GM18519 (cell line): ENCODE results near the gene GRIK1.
A peak's percentile ranks its signal among the peaks of the same experiment; 100 is the strongest.

ENCODE experiments used
- ATAC-seq: cut with Tn5 transposase; IDR thresholded peaks from one replicate; pipeline ENCODE4 v1.9.1; 2021; ENCODE audit warnings: mild to moderate bottlenecking, moderate library complexity; ENCODE audit not compliant: unreplicated experiment, low FRiP score

The GRIK1 gene

DNA sequence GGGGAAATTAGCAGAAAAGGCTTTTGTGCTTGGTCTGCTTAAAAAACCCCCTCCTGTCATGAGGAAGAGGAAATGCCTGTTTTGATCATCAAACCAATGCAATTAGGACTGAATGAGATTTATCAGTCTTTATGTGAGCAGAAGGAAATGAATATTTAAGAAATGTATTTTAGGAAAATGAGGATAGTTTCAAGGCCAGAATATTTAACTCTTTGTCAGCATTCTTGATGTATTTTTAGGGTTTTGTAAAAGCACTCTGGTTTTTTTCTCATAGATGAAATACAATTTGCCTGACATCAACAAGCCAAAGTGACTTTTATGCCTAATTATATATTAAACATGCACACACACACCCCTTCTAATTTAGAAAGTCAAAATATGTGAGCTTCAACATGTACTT lies 213.8 kb downstream of the GRIK1 start:
- no peak for ATAC-seq

GRCh38 chr21:29725025-29725736 lies 214.6 kb downstream of the GRIK1 start:
- no peak for ATAC-seq

DNA sequence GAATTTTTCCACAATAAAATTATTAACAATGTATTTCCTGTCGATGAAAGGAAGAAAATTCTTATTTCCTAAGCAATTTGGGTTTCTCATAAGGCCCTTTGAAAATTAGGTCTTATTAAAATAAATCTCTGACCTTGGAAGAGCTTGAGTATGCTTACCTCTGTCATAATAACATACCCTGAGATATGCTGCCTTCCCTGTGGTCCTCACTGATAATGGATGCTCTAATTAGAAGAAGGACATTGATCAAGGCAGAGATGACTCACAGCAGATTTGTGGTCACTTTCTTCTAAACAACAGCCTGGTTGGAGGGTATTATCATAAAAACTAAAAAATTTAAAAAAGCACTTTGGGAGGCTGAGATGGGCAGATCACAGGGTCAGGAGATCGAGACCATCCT lies 217.8 kb downstream of the GRIK1 start:
- ATAC-seq, result no peak

GRCh38 chr21:29721221-29721620 lies 218.6 kb downstream of the GRIK1 start:
- ATAC-seq, result no peak

- ATAC-seq, result no peak
Observed at GRCh38 chr21:29719521-29719920, 220.3 kb downstream of the GRIK1 start.

GRCh38 chr21:29718081-29718815 lies 221.5 kb downstream of the GRIK1 start:
- ATAC-seq, result no peak

DNA sequence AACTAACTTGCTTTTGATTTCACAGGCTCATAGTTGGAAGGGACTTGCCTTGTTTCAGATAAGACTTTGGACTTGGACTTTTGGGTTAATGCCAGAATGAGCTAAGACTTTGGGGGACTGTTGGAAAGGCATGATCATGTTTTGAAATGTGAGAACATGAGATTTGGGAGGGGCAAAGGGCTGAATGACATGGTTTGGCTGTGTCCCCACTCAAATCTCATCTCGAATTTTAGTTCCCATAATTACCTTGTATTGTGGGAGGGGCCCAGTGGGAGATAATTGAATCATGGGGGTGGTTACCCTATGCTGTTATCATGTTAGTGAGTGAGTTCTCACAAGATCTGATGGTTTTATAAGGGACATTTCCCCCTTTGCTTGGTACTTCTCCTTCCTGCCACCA lies 222.1 kb downstream of the GRIK1 start:
- no peak for ATAC-seq

GRCh38 chr21:29716753-29717152 lies 223.0 kb downstream of the GRIK1 start:
- no peak for ATAC-seq

GRCh38 chr21:29715089-29715488 lies 224.7 kb downstream of the GRIK1 start:
- no peak for ATAC-seq

- no peak for ATAC-seq
Observed at GRCh38 chr21:29712818-29713217, 227.0 kb downstream of the GRIK1 start.

- ATAC-seq, result no peak
Observed at GRCh38 chr21:29711236-29711635, 228.6 kb downstream of the GRIK1 start.

DNA sequence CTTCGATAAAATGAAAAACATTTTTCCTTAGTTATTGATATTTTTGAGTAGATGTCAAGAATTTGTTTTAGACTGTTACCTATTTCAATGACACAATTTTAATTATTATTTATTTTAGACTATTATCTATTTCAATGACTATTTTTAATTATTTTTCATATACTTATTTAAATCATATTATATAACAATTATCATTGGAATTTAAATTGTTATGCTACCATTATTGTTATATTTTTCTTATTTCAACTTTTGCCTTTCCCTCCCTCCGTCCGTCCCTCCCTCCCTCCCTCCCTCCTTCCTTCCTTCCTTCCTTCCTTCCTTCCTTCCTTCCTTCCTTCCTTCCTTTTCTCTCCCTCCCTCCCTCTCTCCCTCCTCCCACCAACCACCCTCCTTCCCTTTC lies 229.3 kb downstream of the GRIK1 start:
- ATAC-seq, result no peak

DNA sequence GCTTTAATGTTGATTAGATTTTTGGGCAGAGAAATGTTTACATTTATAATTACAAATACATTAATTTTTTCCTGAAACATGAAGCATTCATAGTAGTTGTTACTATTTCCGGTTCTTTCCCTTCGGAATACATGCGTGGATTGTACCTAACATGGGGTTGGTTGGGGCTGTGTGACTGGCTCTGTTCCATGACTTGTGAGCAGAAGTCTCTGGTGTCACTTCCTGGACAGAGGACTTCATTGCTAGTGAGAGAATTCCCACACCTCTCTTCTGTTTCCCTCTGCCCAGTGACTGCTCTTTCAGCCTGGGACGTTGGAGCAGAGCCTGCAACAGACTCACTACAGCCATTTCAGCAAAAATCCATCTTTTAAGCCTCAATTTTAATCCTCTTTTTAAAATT lies 231.4 kb downstream of the GRIK1 start:
- no peak for ATAC-seq

GRCh38 chr21:29704719-29705118 lies 235.1 kb downstream of the GRIK1 start:
- no peak for ATAC-seq

- ATAC-seq, result no peak
Observed at GRCh38 chr21:29701676-29702075, 238.1 kb downstream of the GRIK1 start.

GRCh38 chr21:29697555-29698193 lies 242.1 kb downstream of the GRIK1 start:
- ATAC-seq, result peak; percentile 96

GRCh38 chr21:29696937-29697336 lies 242.9 kb downstream of the GRIK1 start:
- no peak for ATAC-seq

DNA sequence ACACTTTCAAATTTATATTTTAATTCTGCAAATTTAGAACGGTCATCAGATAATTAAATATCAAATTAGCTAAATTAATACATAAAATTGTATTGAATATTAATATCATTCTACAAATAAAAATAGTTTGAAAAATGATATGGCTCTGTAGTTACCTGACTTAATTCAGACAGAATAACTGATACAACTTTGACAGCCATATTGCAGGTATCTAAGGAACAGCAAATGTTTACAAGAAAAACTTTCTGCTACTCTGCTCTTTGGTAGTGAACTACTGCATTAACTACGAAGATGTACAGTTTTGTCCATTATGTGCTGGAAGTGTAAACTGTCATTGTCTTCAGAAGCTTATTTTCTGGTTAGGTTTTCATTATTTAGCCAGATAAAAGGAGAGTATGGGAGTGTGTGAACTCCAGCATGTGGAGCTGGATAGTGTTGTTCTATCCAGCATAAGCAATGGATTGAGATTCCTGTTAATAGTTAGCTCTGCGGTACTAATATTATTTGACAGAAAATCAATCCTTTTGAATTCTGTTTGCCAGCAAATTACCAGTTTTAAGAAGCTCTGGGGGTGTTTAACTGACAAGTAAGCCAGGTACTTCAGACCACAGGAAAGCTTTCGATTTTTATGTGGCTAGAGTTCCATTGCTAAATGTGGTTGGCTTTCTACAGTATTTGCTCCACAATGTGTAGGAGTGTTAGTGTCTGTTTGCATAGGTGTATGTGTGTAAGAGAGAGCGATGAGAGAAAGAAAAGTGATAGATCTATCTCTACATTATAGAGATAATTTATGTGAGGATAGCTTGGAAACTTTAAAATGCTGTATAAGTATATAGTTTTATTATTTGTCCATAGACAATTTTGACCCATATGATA lies 247.9 kb downstream of the GRIK1 start:
- no peak for ATAC-seq

DNA sequence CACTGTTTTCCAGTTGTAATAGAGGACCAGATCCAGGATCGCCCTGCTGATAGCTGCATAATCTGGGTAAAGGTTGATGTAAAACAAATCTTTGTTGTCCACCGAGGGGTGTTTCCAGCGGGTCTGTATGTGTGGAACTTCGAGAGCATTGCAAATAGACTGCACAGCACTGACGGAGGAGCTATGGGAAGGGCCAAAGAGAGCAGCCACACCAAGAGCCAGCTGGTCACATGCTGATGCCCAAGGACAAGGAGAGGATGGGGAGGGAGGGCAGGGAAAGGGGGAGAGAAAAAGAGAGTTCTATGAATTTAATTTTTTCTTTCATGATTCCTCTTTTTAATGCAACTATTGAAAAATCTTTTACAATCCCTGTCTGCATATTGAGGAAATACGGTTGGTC lies 250.0 kb downstream of the GRIK1 start:
- ATAC-seq, result no peak

GRCh38 chr21:29684106-29684505 lies 255.7 kb downstream of the GRIK1 start:
- no peak for ATAC-seq

- no peak for ATAC-seq
Observed at GRCh38 chr21:29682800-29683199, 257.0 kb downstream of the GRIK1 start.
